B cell (primary cell): Measurements from ENCODE around the gene HIVEP1. TPM values are rescaled to one million over a fixed set of nuclear protein-coding genes. Genes with fewer than 3 reads are reported as not detected.

ENCODE experiments used
- ATAC-seq: fragments of 200-7000 bp; cut with Tn5 transposase; one replicate; pipeline ENCODE4 v1.10.0; 2021; ENCODE audit warnings: low read depth, mild to moderate bottlenecking, moderate number of reproducible peaks, moderate library complexity
- CTCF ChIA-PET: fragments of 350-600 bp; sonication (Branson Sonifier 250); formaldehyde crosslinking; loops from one replicate; lab custom pipeline; 2021; ENCODE audit warnings: antibody characterized with exemption, inconsistent platforms; lab: Charles Lee
- POLR2A ChIA-PET: fragments of 350-600 bp; sonication (Branson Sonifier 250); formaldehyde crosslinking; loops from one replicate; lab custom pipeline; 2021; ENCODE audit warnings: antibody characterized with exemption; lab: Charles Lee
- DNase-seq: peaks from one replicate; pipeline ENCODE4 v3.0.0; 2013
- H2AFZ ChIP-seq: 2 replicates; pipeline ENCODE4 v1.6.1; 2012; ENCODE audit warnings: mild to moderate bottlenecking, low read depth, low read length; ENCODE audit not compliant: insufficient read depth, poor library complexity, severe bottlenecking
- H3K27ac ChIP-seq, 2 donors: 1 replicate in 1 of 2; 2 replicates in 1 of 2; pipeline ENCODE4 v1.5.1; 2012 to 2013; ENCODE audit warnings: low read length in 2 of 2, mild to moderate bottlenecking in 2 of 2, moderate library complexity in 1 of 2
- H3K27me3 ChIP-seq, 4 experiments: fragments of 200-600 bp in 1 of 4; sonication (generic) in 1 of 4; replicated peaks in 1 of 4; 1 replicate in 2 of 4; 2 replicates in 2 of 4; pipeline versions ENCODE4 v1.6.1 to v1.7.0; 2013 to 2016; ENCODE audit warnings: low read length in 3 of 4, mild to moderate bottlenecking in 2 of 4, mixed read lengths in 1 of 4, moderate library complexity in 1 of 4; ENCODE audit not compliant: insufficient read depth in 4 of 4, control insufficient read depth in 3 of 4; ENCODE audit errors: control extremely low read depth in 1 of 4
- H3K36me3 ChIP-seq, 2 experiments: replicated peaks in 1 of 2; 1 replicate in 1 of 2; 2 replicates in 1 of 2; pipeline versions ENCODE4 v1.6.1 to v1.7.1; 2013; ENCODE audit warnings: low read length in 1 of 2; ENCODE audit not compliant: insufficient read depth in 2 of 2, control insufficient read depth in 1 of 2; ENCODE audit errors: control extremely low read depth in 1 of 2, extremely low read depth in 1 of 2
- H3K4me1 ChIP-seq, 2 donors: fragments of 200-600 bp in 1 of 2; sonication (generic) in 1 of 2; 1 replicate in 1 of 2; 2 replicates in 1 of 2; pipeline versions ENCODE4 v1.5.1 to v1.6.1; 2013 to 2017; ENCODE audit warnings: low read length in 2 of 2; ENCODE audit not compliant: control insufficient read depth in 2 of 2, insufficient read depth in 2 of 2
- H3K4me2 ChIP-seq: replicated peaks from 2 replicates; pipeline ENCODE3; 2012; ENCODE audit warnings: mild to moderate bottlenecking, low read depth, low read length; ENCODE audit not compliant: poor library complexity, severe bottlenecking
- H3K4me3 ChIP-seq, 5 experiments: fragments of 200-600 bp in 1 of 5; sonication (generic) in 1 of 5; 1 replicate in 3 of 5; 2 replicates in 2 of 5; pipeline versions ENCODE4 v1.5.1 to v1.7.0; 2011 to 2016; ENCODE audit warnings: low read length in 4 of 5, mild to moderate bottlenecking in 4 of 5, low read depth in 2 of 5, control low read depth in 1 of 5, moderate library complexity in 1 of 5; ENCODE audit not compliant: insufficient read depth in 1 of 5; ENCODE audit errors: control extremely low read depth in 1 of 5, extremely low read depth in 1 of 5
- H3K79me2 ChIP-seq: fragments of 200-600 bp; sonication (generic); one replicate; pipeline ENCODE4 v1.6.0; 2016; ENCODE audit warnings: low read length; ENCODE audit not compliant: control insufficient read depth, insufficient read depth
- H3K9ac ChIP-seq: fragments of 200-600 bp; sonication (generic); 2 replicates; pipeline ENCODE4 v1.6.1; 2017; ENCODE audit warnings: mild to moderate bottlenecking, low read length, moderate library complexity
- H3K9me3 ChIP-seq, 3 donors: one replicate each; pipeline versions ENCODE4 v1.6.1 to v1.7.1; 2013; ENCODE audit warnings: low read length in 2 of 3; ENCODE audit not compliant: control insufficient read depth in 2 of 3, insufficient read depth in 1 of 3; ENCODE audit errors: control extremely low read depth in 1 of 3
- H4K20me1 ChIP-seq: 2 replicates; pipeline ENCODE4 v1.6.0; 2012; ENCODE audit warnings: mild to moderate bottlenecking, low read length; ENCODE audit not compliant: insufficient read depth, control insufficient read depth, poor library complexity, severe bottlenecking
- H3K27ac Mint-ChIP-seq: one replicate; pipeline ENCODE4 v1.8.0; 2021; ENCODE audit warnings: mixed read lengths
- H3K27me3 Mint-ChIP-seq: one replicate; pipeline ENCODE4 v1.8.0; 2021; ENCODE audit warnings: mixed read lengths
- H3K4me1 Mint-ChIP-seq: one replicate; pipeline ENCODE4 v1.8.0; 2021; ENCODE audit warnings: mixed read lengths
- H3K4me3 Mint-ChIP-seq: one replicate; pipeline ENCODE4 v1.8.0; 2021; ENCODE audit warnings: mixed read lengths
- H3K9me3 Mint-ChIP-seq: one replicate; pipeline ENCODE4 v1.8.0; 2022; ENCODE audit warnings: mixed read lengths; ENCODE audit not compliant: insufficient read depth
- EZH2 ChIP-seq: IDR thresholded peaks from 2 replicates; pipeline ENCODE4 v1.6.1; 2012; ENCODE audit warnings: borderline replicate concordance, low read depth, mild to moderate bottlenecking, moderate library complexity, low read length; ENCODE audit not compliant: insufficient read depth, poor library complexity, severe bottlenecking
- WGBS: methylation state at CpG from one replicate; pipeline ENCODE4 v1.1.5; 2013; ENCODE audit warnings: missing lambda C conversion rate; ENCODE audit not compliant: insufficient coverage; 5-methylcytosine and 5-hydroxymethylcytosine counted together
- intact Hi-C: fragments of 100-400 bp; cut with micrococcal nuclease; formaldehyde crosslinking; loops from one replicate; pipeline ENCODE4 v1.10.0; 2022
- polyA plus RNA-seq: library from polyadenylated mRNA; depleted of rRNA; stranded (reverse); fragments of >200 nt; gene quantifications from 2 replicates; pipeline ENCODE4 v1.2.3, GENCODE V29; 2012
- total RNA-seq, 2 donors: library from RNA; stranded (reverse); fragments of 120-200 nt in 1 of 2; gene quantifications; 1 replicate in 1 of 2; 2 replicates in 1 of 2; pipeline versions ENCODE4 v1.2.3 to v1.2.4, GENCODE V29; 2013 to 2022
- TF ChIP-seq, protein P1 (sequence below): fragments of 200-600 bp; IDR thresholded peaks from one replicate; pipeline ENCODE4 v1.8.0; 2022; ENCODE audit warnings: antibody characterized with exemption, mild to moderate bottlenecking

HIVEP1 gene
- total and polyA plus RNA-seq, 2 donors (not counting 1 experiment from before 2014, with no cell fraction given): 11.3 to 96.5 TPM

DNA sequence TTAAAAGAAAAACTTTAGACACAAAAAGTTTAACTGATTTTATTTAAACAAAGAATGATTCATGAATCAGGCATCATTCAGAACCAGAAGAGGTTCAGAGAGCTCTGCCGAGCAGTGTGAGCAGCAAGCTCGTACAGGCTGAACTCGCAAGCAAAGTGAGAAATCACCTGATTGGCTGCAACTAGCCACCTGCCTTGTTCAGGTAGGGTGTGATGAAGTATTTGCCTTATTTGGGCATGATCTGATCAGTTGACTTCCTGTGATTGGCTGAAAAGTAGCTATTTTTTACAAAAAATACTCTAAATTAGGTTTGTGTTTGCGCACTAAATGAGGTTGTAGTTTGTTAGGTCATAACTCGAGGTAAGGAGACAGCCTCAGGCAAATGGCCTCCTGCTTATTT, 80.7 kb downstream of the HIVEP1 start:
- Histone ChIP-seq H4K20me1 (no peaks in the 10 kb centered on the region), H3K4me2 (no peak overlapping the region), H3K9ac (no peak overlapping the region), H2AFZ (no peak overlapping the region), H3K4me1 (no peaks in the 10 kb centered on the region), H3K27ac (no peak overlapping the region), H3K27me3 (no peaks in the 10 kb centered on the region), H3K79me2 (peaks cover 7% of the 10 kb centered on the region), H3K9me3 (peaks cover 0 to 3% (median 0%) of the 10 kb centered on the region in 3 donors), H3K36me3 (peaks cover 0 to 6% of the 10 kb centered on the region in 2 experiments), H3K4me3 (no peak overlapping the region)
- DNase-seq (no peak), ATAC-seq (no peak)
- CTCF ChIA-PET: no interaction called here
- Mint-ChIP-seq H3K27ac (no peak overlapping the region), H3K27me3 (no peaks in the 10 kb centered on the region), H3K9me3 (no peaks in the 10 kb centered on the region), H3K4me1 (peaks cover 7% of the 10 kb centered on the region), H3K4me3 (no peak overlapping the region)
- intact Hi-C loops: no loop called here
- TF ChIP-seq, protein P1, sequence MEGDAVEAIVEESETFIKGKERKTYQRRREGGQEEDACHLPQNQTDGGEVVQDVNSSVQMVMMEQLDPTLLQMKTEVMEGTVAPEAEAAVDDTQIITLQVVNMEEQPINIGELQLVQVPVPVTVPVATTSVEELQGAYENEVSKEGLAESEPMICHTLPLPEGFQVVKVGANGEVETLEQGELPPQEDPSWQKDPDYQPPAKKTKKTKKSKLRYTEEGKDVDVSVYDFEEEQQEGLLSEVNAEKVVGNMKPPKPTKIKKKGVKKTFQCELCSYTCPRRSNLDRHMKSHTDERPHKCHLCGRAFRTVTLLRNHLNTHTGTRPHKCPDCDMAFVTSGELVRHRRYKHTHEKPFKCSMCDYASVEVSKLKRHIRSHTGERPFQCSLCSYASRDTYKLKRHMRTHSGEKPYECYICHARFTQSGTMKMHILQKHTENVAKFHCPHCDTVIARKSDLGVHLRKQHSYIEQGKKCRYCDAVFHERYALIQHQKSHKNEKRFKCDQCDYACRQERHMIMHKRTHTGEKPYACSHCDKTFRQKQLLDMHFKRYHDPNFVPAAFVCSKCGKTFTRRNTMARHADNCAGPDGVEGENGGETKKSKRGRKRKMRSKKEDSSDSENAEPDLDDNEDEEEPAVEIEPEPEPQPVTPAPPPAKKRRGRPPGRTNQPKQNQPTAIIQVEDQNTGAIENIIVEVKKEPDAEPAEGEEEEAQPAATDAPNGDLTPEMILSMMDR: no peak
- TF ChIP-seq EZH2: no peak
- WGBS: 100% methylated on average over 3 of the region's 5 CpGs
- POLR2A ChIA-PET: no interaction called here

DNA sequence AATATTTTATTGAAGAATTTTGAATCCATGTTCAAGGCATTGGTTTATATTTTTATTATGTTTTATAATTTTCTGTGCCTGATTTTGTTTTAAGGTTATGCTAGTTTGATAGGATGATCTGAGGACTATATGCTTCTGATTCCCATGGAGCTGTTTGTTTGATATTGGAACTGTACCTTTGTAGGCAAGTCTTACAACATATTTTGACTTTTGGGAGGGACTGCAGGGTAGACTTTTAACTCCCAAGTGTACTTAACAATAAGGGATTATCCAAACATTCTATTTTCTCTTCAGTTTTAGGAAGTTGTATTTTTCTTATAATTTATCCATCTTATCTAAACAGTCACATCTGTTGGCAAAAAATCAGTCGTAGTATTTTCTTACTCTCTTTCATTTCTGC, 82.6 kb downstream of the HIVEP1 start:
- Histone ChIP-seq H3K9me3 (peaks cover 0 to 3% (median 0%) of the 10 kb centered on the region in 3 donors), H3K79me2 (peaks cover 15% of the 10 kb centered on the region), H3K4me1 (no peaks in the 10 kb centered on the region), H3K27ac (no peak overlapping the region), H2AFZ (no peak overlapping the region), H3K4me3 (no peak overlapping the region), H3K36me3 (peaks cover 0 to 2% of the 10 kb centered on the region in 2 experiments), H3K27me3 (no peaks in the 10 kb centered on the region), H3K4me2 (no peak overlapping the region), H4K20me1 (peaks cover 6% of the 10 kb centered on the region), H3K9ac (no peak overlapping the region)
- TF ChIP-seq, protein P1: no peak
- no peak for TF ChIP-seq EZH2
- no peak for DNase-seq
- Mint-ChIP-seq H3K27ac (no peak overlapping the region), H3K4me3 (no peak overlapping the region), H3K9me3 (no peaks in the 10 kb centered on the region), H3K4me1 (peaks cover 10% of the 10 kb centered on the region), H3K27me3 (no peaks in the 10 kb centered on the region)
- CTCF ChIA-PET: no interaction called here
- POLR2A ChIA-PET: no interaction called here
- no peak for ATAC-seq
- WGBS: no CpG with 5 or more reads among the region's 1 CpG
- intact Hi-C loops: no loop called here
